ENCODE measurements around the gene LRRK1. TPM values are rescaled to one million over a fixed set of nuclear protein-coding genes. Genes with fewer than 3 reads are reported as not detected.

LRRK1 gene
- total RNA-seq, 1 donor from 2014 or later: 4.8 TPM

- no peaks in the 10 kb centered on the region for H3K4me1 Mint-ChIP-seq (ENCODE audit: unreplicated experiment)
- H3K9me3 Mint-ChIP-seq (ENCODE audit: unreplicated experiment): no peaks in the 10 kb centered on the region
- H3K4me3 Mint-ChIP-seq (ENCODE audit: unreplicated experiment): no peak overlapping the region
- no peak for DNase-seq (ENCODE audit: low spot score)
- H3K36me3 Mint-ChIP-seq (ENCODE audit: low read depth, unreplicated experiment): no peaks in the 10 kb centered on the region
- TF ChIP-seq CTCF (IDR thresholded peaks at IDR 0.05; ENCODE audit: unreplicated experiment): no peak
- H3K27ac Mint-ChIP-seq (ENCODE audit: unreplicated experiment): no peak overlapping the region
- no peaks in the 10 kb centered on the region for H3K27me3 Mint-ChIP-seq (ENCODE audit: unreplicated experiment)
Observed at GRCh38 chr15:100939791-100940190, 20.6 kb downstream of the LRRK1 start.

- H3K9me3 Mint-ChIP-seq (ENCODE audit: unreplicated experiment): no peaks in the 10 kb centered on the region
- H3K36me3 Mint-ChIP-seq (ENCODE audit: low read depth, unreplicated experiment): no peaks in the 10 kb centered on the region
- H3K4me3 Mint-ChIP-seq (ENCODE audit: unreplicated experiment): no peak overlapping the region
- H3K27ac Mint-ChIP-seq (ENCODE audit: unreplicated experiment): no peak overlapping the region
- H3K27me3 Mint-ChIP-seq (ENCODE audit: unreplicated experiment): no peaks in the 10 kb centered on the region
- no peaks in the 10 kb centered on the region for H3K4me1 Mint-ChIP-seq (ENCODE audit: unreplicated experiment)
- DNase-seq (ENCODE audit: low spot score): no peak
- no peak for TF ChIP-seq CTCF (IDR thresholded peaks at IDR 0.05; ENCODE audit: unreplicated experiment)
Observed at GRCh38 chr15:100940767-100941379, 21.7 kb downstream of the LRRK1 start.

- no peak overlapping the region for H3K27ac Mint-ChIP-seq (ENCODE audit: unreplicated experiment)
- no peaks in the 10 kb centered on the region for H3K27me3 Mint-ChIP-seq (ENCODE audit: unreplicated experiment)
Observed at GRCh38 chr15:100941536-100941935, 22.4 kb downstream of the LRRK1 start.

GRCh38 chr15:100942656-100943425 lies 23.7 kb downstream of the LRRK1 start:
- Mint-ChIP-seq H3K27me3 (ENCODE audit: unreplicated experiment) (no peaks in the 10 kb centered on the region), H3K4me1 (ENCODE audit: unreplicated experiment) (peaks cover 3% of the 10 kb centered on the region), H3K4me3 (ENCODE audit: unreplicated experiment) (no peak overlapping the region), H3K27ac (ENCODE audit: unreplicated experiment) (no peak overlapping the region), H3K36me3 (ENCODE audit: low read depth, unreplicated experiment) (no peaks in the 10 kb centered on the region), H3K9me3 (ENCODE audit: unreplicated experiment) (no peaks in the 10 kb centered on the region)
- no peak for TF ChIP-seq CTCF (IDR thresholded peaks at IDR 0.05; ENCODE audit: unreplicated experiment)
- no peak for DNase-seq (ENCODE audit: low spot score)

More at GRCh38 chr15:100941536-100941935, 22.4 kb downstream of the LRRK1 start:
- Mint-ChIP-seq H3K9me3 (ENCODE audit: unreplicated experiment) (no peaks in the 10 kb centered on the region), H3K4me1 (ENCODE audit: unreplicated experiment) (no peaks in the 10 kb centered on the region), H3K4me3 (ENCODE audit: unreplicated experiment) (no peak overlapping the region), H3K36me3 (ENCODE audit: low read depth, unreplicated experiment) (no peaks in the 10 kb centered on the region)
- no peak for TF ChIP-seq CTCF (IDR thresholded peaks at IDR 0.05; ENCODE audit: unreplicated experiment)
- DNase-seq (ENCODE audit: low spot score): no peak

Measured in endothelial cell (in vitro differentiated cells).